ENCODE results near the gene ATXN1. TPM values are rescaled to one million over a fixed set of nuclear protein-coding genes. Genes with fewer than 3 reads are reported as not detected.

ATXN1 gene
- total and polyA plus RNA-seq, 2 of the 8 experiments (the other 6 are each of a cell fraction or from before 2014, with no cell fraction given), result 1.6 to 4.0 TPM

- Histone ChIP-seq H2BK20ac (ENCODE audit: low read length) (no peak overlapping the region), H3K4me1 (replicated peaks in 1 of 4; ENCODE audit: control insufficient read depth in 3 of 4, insufficient read depth in 4 of 4, low read length in 3 of 4) (no peaks in the 10 kb centered on the region; a peak in 1 of 7 replicates), H2BK15ac (ENCODE audit: low read length) (no peak overlapping the region), H3K27me3 (replicated peaks in 1 of 4; ENCODE audit: control insufficient read depth in 3 of 4, extremely low read depth in 1 of 4, insufficient read depth in 3 of 4, low read length in 3 of 4) (no peaks in the 10 kb centered on the region), H2BK12ac (ENCODE audit: low read depth, low read length) (no peak overlapping the region), H3K23ac (ENCODE audit: insufficient read length) (no peak overlapping the region), H2AK5ac (ENCODE audit: low read depth, low read length) (no peak overlapping the region), H3K79me2 (ENCODE audit: control insufficient read depth in 1 of 2, insufficient read depth in 2 of 2, low read length in 2 of 2) (no peaks in the 10 kb centered on the region), H3K4me2 (ENCODE audit: insufficient read depth in 1 of 2, low read depth in 2 of 2, low read length in 2 of 2) (no peak overlapping the region), H4K5ac (ENCODE audit: insufficient read length, low read depth, low read length) (no peak overlapping the region), H3K56ac (replicated peaks; ENCODE audit: insufficient read length, low read depth, low read length) (no peak overlapping the region), H3K79me1 (ENCODE audit: low read depth, low read length) (no peaks in the 10 kb centered on the region), H4K20me1 (replicated peaks in 1 of 2; ENCODE audit: control insufficient read depth in 1 of 2, insufficient read depth in 2 of 2, low read length in 2 of 2) (no peaks in the 10 kb centered on the region), H2BK5ac (ENCODE audit: low read depth, low read length) (no peak overlapping the region), H3K4ac (replicated peaks; ENCODE audit: insufficient read length, low read depth, low read length) (no peak overlapping the region), H3K36me3 (ENCODE audit: control insufficient read depth in 2 of 4, insufficient read depth in 4 of 4, low read length in 3 of 4) (no peaks in the 10 kb centered on the region; a peak in 1 of 8 replicates), H2AFZ (ENCODE audit: low read length) (no peak overlapping the region), H3K18ac (ENCODE audit: extremely low read depth, low read length) (no peak overlapping the region), H3K14ac (ENCODE audit: insufficient read length) (no peak overlapping the region), H3K23me2 (ENCODE audit: low read depth, low read length) (no peaks in the 10 kb centered on the region), H3K27ac (ENCODE audit: low read depth, low read length) (no peak overlapping the region), H4K8ac (ENCODE audit: extremely low read depth, insufficient read depth, low read length) (no peak overlapping the region), H3K9me3 (ENCODE audit: insufficient read depth in 2 of 2, low read depth in 1 of 2, low read length in 1 of 2) (no peaks in the 10 kb centered on the region), H4K91ac (replicated peaks; ENCODE audit: insufficient read length, low read length) (no peak overlapping the region), H3K4me3 (ENCODE audit: extremely low read depth in 1 of 4, insufficient read depth in 2 of 4, low read depth in 3 of 4, low read length in 4 of 4) (no peak overlapping the region), H3K9ac (replicated peaks in 1 of 4; ENCODE audit: extremely low read depth in 1 of 4, low read depth in 3 of 4, low read length in 3 of 4) (no peak overlapping the region), H2BK120ac (replicated peaks; ENCODE audit: low read depth, low read length) (no peak overlapping the region)
- DNase-seq (ENCODE audit: low read depth in 1 of 2, low spot score in 2 of 2), result no peak
- WGBS, 2 experiments (ENCODE audit: extremely low coverage in 1 of 2, insufficient coverage in 1 of 2, insufficient read length in 1 of 2, insufficient replicate concordance in 2 of 2, low coverage in 1 of 2, low lambda C conversion rate in 2 of 2, missing lambda C conversion rate in 1 of 2), result 91% methylated on average over 1 of the region's 1 CpG; no CpG with 5 or more reads in 1 of the 2 experiments
- CTCF ChIA-PET (ENCODE audit: partially characterized antibody), result interaction anchor here (2.5 kb wide), 1 partner anchor 14 kb away, joined by 12 read pairs; no protein-coding TSS in a partner anchor
- FAIRE-seq, result no peak
- POLR2A ChIA-PET (ENCODE audit: partially characterized antibody), result no interaction called here
- TF ChIP-seq SIX5 (IDR thresholded peaks at IDR 0.05; ENCODE audit: low read depth, low read length), result no peak
- no peak for TF ChIP-seq CEBPB (IDR thresholded peaks at IDR 0.05; ENCODE audit: low read depth, low read length)
- no peak for TF ChIP-seq NRF1 (IDR thresholded peaks at IDR 0.05; ENCODE audit: low read depth, low read length)
- no peak for TF ChIP-seq POU5F1 (IDR thresholded peaks at IDR 0.05; ENCODE audit: low read depth, low read length)
- no peak for TF ChIP-seq E2F6 (IDR thresholded peaks at IDR 0.05)
- no peak for TF ChIP-seq RBBP5 (IDR thresholded peaks at IDR 0.05; ENCODE audit: borderline replicate concordance, low read depth, low read length)
- no peak for TF ChIP-seq CBX5 (IDR thresholded peaks at IDR 0.05; ENCODE audit: low read depth, low read length)
- TF ChIP-seq TBP (IDR thresholded peaks at IDR 0.05; ENCODE audit: low read depth, low read length), result no peak
- no peak for TF ChIP-seq CTBP2 (IDR thresholded peaks at IDR 0.05; ENCODE audit: borderline replicate concordance, insufficient read depth, insufficient read length, low read length)
- TF ChIP-seq NANOG (IDR thresholded peaks at IDR 0.05; ENCODE audit: insufficient read depth, low read depth, low read length, poor library complexity, severe bottlenecking), result no peak
- no peak for TF ChIP-seq ASH2L (IDR thresholded peaks at IDR 0.05; ENCODE audit: low read length)
- no peak for TF ChIP-seq HDAC2 (IDR thresholded peaks at IDR 0.05; ENCODE audit: borderline replicate concordance in 1 of 2, low read depth in 2 of 2, low read length in 2 of 2)
- no peak for TF ChIP-seq SP4 (IDR thresholded peaks at IDR 0.05; ENCODE audit: low read length)
- no peak for TF ChIP-seq HDAC6 (IDR thresholded peaks at IDR 0.05; ENCODE audit: low read depth, low read length)
- no peak for TF ChIP-seq POLR2AphosphoS5 (IDR thresholded peaks at IDR 0.05; ENCODE audit: low read depth, low read length)
Observed at GRCh38 chr6:16272201-16272600, 489.1 kb downstream of the ATXN1 start.
